Thymus (tissue), 11 donors: Measurements from ENCODE around the gene ADGRG1. TPM values are rescaled to one million over a fixed set of nuclear protein-coding genes. Genes with fewer than 3 reads are reported as not detected.

Source experiments
- DNase-seq, 9 donors: peaks; one replicate each; pipeline ENCODE4 v3.0.0-alpha.2; 2013; ENCODE audit warnings: low spot score in 9 of 9, low read depth in 6 of 9, missing footprints in 1 of 9
- H3K27ac ChIP-seq, 2 donors: one replicate each; pipeline ENCODE4 v1.5.1; 2013; ENCODE audit warnings: control low read depth in 1 of 2, low read depth in 1 of 2, low read length in 1 of 2, mild to moderate bottlenecking in 1 of 2, moderate library complexity in 1 of 2
- H3K27me3 ChIP-seq, 2 donors: one replicate each; pipeline ENCODE4 v1.5.1; 2013; ENCODE audit warnings: low read length in 1 of 2; ENCODE audit not compliant: control insufficient read depth in 2 of 2, insufficient read depth in 1 of 2
- H3K36me3 ChIP-seq, 2 donors: one replicate each; pipeline ENCODE4 v1.5.1; 2013; ENCODE audit warnings: low read length in 1 of 2, mild to moderate bottlenecking in 1 of 2, moderate library complexity in 1 of 2; ENCODE audit not compliant: control insufficient read depth in 2 of 2, insufficient read depth in 2 of 2
- H3K4me1 ChIP-seq, 2 donors: one replicate each; pipeline ENCODE4 v1.5.1; 2013; ENCODE audit warnings: low read length in 2 of 2; ENCODE audit not compliant: control insufficient read depth in 2 of 2, insufficient read depth in 2 of 2
- H3K4me3 ChIP-seq, 2 donors: one replicate each; pipeline ENCODE4 v1.5.1; 2013; ENCODE audit warnings: low read length in 2 of 2, control low read depth in 1 of 2, mild to moderate bottlenecking in 1 of 2
- H3K9me3 ChIP-seq, 2 donors: one replicate each; pipeline ENCODE4 v1.5.1; 2013; ENCODE audit warnings: low read length in 1 of 2, mild to moderate bottlenecking in 1 of 2; ENCODE audit not compliant: control insufficient read depth in 2 of 2, insufficient read depth in 1 of 2
- WGBS: extraction: QIAGEN DNeasy Blood & Tissue Kit; methylation state at CpG from one replicate; pipeline ENCODE4 v1.1.7; 2013; 5-methylcytosine and 5-hydroxymethylcytosine counted together
- polyA plus RNA-seq: library from polyadenylated mRNA; stranded (reverse); fragments of 200-250 nt; gene quantifications from one replicate; pipeline ENCODE4 v1.2.3, GENCODE V29; 2013
- total RNA-seq: library from RNA; stranded (reverse); fragments of 120-200 nt; gene quantifications from one replicate; pipeline ENCODE4 v1.2.4, GENCODE V29; 2013
- donor health status: healthy.

ADGRG1 gene
- total and polyA plus RNA-seq, 2 donors, result 5.1 to 15.7 TPM

DNA sequence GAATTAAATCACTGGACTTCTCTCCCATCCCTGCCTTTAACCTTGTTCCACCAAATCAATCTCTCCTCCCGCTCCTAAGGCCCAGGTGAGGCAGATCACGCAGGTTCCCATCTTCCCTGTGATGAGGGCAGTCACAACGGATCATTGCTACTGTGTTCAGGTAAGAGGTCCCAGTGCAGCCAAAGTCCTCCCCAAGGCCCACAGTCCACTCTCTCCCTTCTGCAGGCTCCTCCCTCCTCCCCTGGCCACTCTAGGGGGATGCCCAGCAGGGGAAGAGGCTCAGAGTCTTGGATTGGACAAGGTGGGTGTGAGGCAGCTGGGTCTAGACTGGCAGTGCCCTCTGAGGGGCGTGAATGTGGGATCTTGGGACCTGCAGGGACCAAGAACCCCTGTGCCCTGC, 37.1 kb downstream of the ADGRG1 start:
- H3K4me3 ChIP-seq, result no peak overlapping the region
- DNase-seq, result no peak
- H3K27me3 ChIP-seq, result no peaks in the 10 kb centered on the region
- H3K36me3 ChIP-seq, result peaks cover 28 to 37% of the 10 kb centered on the region in 2 donors
- no peaks in the 10 kb centered on the region for H3K9me3 ChIP-seq
- 73% methylated on average over 4 of the region's 4 CpGs for WGBS
- H3K27ac ChIP-seq, result no peak overlapping the region
- H3K4me1 ChIP-seq, result no peaks in the 10 kb centered on the region

GRCh38 chr16:57666353-57667047, 38.1 kb downstream of the ADGRG1 start:
- H3K27ac ChIP-seq, result no peak overlapping the region
- no peaks in the 10 kb centered on the region for H3K9me3 ChIP-seq
- H3K36me3 ChIP-seq, result peaks cover 21 to 30% of the 10 kb centered on the region in 2 donors
- no peak overlapping the region for H3K4me3 ChIP-seq
- 94% methylated on average over 11 of the region's 11 CpGs for WGBS
- no peaks in the 10 kb centered on the region for H3K27me3 ChIP-seq
- no peak for DNase-seq
- no peaks in the 10 kb centered on the region for H3K4me1 ChIP-seq

GRCh38 chr16:57667048-57667525, 38.7 kb downstream of the ADGRG1 start:
- no peaks in the 10 kb centered on the region for H3K4me1 ChIP-seq
- 98% methylated on average over 5 of the region's 5 CpGs for WGBS
- H3K27ac ChIP-seq, result no peak overlapping the region
- no peak overlapping the region for H3K4me3 ChIP-seq
- no peak for DNase-seq
- no peaks in the 10 kb centered on the region for H3K27me3 ChIP-seq
- H3K9me3 ChIP-seq, result no peaks in the 10 kb centered on the region
- H3K36me3 ChIP-seq, result peaks cover 15 to 25% of the 10 kb centered on the region in 2 donors

DNA sequence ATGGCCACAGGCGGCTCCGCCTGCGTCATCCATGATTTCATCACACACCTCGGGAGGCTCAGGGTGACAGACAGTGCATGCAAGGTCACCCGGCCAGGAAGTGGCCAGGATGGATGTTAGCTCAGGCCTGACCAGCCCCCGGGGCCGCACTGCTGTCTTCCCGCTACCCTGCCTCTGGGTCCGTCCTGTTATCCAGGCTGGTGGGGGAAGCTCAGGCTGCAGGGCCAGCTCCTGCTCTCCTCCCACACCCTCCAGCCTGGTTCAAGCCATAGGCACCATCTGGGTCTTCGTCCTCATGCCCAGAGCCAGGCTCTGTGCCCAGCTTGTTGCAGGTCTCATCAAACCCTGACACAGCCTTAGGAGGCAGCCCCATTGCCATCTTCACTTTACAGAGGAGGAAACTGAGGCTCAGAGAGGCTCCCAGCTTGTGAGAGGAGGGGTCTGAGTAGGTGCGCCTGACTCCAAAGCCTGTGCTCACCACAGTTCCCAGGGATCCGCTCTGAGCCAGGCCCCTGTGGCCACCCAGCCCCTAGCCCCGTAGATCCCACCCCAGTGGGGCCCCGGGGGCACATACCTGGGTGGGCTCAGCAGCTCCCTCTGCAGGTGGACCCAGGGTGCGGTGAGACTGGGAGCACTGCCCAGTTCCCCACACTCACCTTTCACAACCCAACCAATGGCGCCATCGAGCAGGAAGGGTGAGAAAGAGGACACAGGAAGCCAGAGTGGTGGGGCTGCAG, 39.3 kb downstream of the ADGRG1 start:
- Histone ChIP-seq H3K27ac (no peak overlapping the region), H3K4me1 (no peaks in the 10 kb centered on the region), H3K9me3 (no peaks in the 10 kb centered on the region), H3K27me3 (no peaks in the 10 kb centered on the region), H3K4me3 (no peak overlapping the region), H3K36me3 (peaks cover 10 to 21% of the 10 kb centered on the region in 2 donors)
- WGBS, result 91% methylated on average over 17 of the region's 17 CpGs
- no peak for DNase-seq

DNA sequence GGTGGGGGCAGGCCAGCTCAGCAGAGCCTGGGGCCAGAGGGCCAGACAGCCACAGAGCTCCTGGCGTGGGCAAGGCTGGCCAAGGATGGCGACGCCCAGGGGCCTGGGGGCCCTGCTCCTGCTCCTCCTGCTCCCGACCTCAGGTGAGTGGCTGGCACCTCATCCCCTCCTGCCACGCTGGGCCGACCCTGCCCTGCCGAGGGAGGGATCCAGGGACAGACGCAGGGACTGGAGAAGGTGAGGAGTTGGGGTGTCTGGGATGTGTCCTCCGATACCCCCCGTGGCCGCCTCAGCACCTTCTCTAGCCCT, 39.8 kb downstream of the ADGRG1 start, which contains the start of gene ADGRG3:
Gene ADGRG3 (plus strand): TSS at position 44 of the 309 bp plus-strand sequence. CDS start 42 bp downstream, at position 86.
- H3K36me3 ChIP-seq, result peaks cover 6 to 18% of the 10 kb centered on the region in 2 donors
- H3K27me3 ChIP-seq, result no peaks in the 10 kb centered on the region
- no peaks in the 10 kb centered on the region for H3K9me3 ChIP-seq
- no peaks in the 10 kb centered on the region for H3K4me1 ChIP-seq
- 94% methylated on average over 11 of the region's 11 CpGs for WGBS
- no peak within 1 kb of the TSS for H3K4me3 ChIP-seq
- no peak for DNase-seq
- H3K27ac ChIP-seq, result no peak within 1 kb of the TSS

- DNase-seq, result no peak
- peaks cover under 1 to 11% of the 10 kb centered on the region in 2 donors for H3K36me3 ChIP-seq
- no peak overlapping the region for H3K4me3 ChIP-seq
- no peaks in the 10 kb centered on the region for H3K9me3 ChIP-seq
- no peaks in the 10 kb centered on the region for H3K27me3 ChIP-seq
- 95% methylated on average over 20 of the region's 20 CpGs for WGBS
- no peaks in the 10 kb centered on the region for H3K4me1 ChIP-seq
- no peak overlapping the region for H3K27ac ChIP-seq
These were observed 40.4 kb downstream of the ADGRG1 start for GRCh38 chr16:57668630-57669475.

- no peaks in the 10 kb centered on the region for H3K4me1 ChIP-seq
- no peak overlapping the region for H3K4me3 ChIP-seq
- DNase-seq, result no peak
- H3K36me3 ChIP-seq, result peaks cover 0 to 4% of the 10 kb centered on the region in 2 donors
- H3K27ac ChIP-seq, result no peak overlapping the region
- no peaks in the 10 kb centered on the region for H3K27me3 ChIP-seq
- H3K9me3 ChIP-seq, result no peaks in the 10 kb centered on the region
- WGBS, result 86% methylated on average over 12 of the region's 12 CpGs
These were observed 41.2 kb downstream of the ADGRG1 start for GRCh38 chr16:57669476-57670162.

DNA sequence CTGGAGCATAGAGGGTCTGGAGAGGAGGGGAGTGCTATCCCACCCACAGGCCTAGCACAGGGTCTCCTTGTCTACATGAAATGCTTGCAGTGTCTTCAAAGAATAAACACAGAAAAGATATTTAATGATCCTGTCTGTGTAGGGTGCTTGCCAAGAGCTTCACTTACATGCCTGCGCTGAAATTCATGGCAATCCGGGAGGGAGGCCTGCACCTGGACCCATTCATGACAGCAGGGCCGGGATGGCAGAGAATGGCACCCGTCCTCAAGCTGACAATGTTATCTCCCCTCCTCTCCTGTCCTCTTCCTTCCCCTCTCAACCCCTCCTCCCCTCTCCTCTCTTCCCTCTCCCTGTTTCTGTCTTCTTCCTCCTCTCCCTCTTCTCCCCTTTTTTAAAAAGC, 41.8 kb downstream of the ADGRG1 start:
- DNase-seq, result no peak
- no peak overlapping the region for H3K27ac ChIP-seq
- 74% methylated on average over 4 of the region's 4 CpGs for WGBS
- H3K4me3 ChIP-seq, result no peak overlapping the region
- H3K27me3 ChIP-seq, result no peaks in the 10 kb centered on the region
- H3K4me1 ChIP-seq, result no peaks in the 10 kb centered on the region
- H3K36me3 ChIP-seq, result peaks cover 0 to 1% of the 10 kb centered on the region in 2 donors
- H3K9me3 ChIP-seq, result no peaks in the 10 kb centered on the region
